Spinal cord (tissue), 10 donors: ENCODE measurements around the gene REXO1. TPM values are rescaled to one million over a fixed set of nuclear protein-coding genes. Genes with fewer than 3 reads are reported as not detected.

Source experiments
- DNase-seq, 6 donors: peaks; one replicate each; pipeline versions ENCODE4 v3.0.0 to v3.0.0-alpha.2; 2013 to 2015; ENCODE audit warnings: low spot score in 6 of 6, low read depth in 4 of 6
- H3K27ac ChIP-seq: one replicate; pipeline ENCODE4 v1.5.1; 2013; ENCODE audit warnings: low read depth, low read length, control low read depth
- H3K27me3 ChIP-seq: one replicate; pipeline ENCODE4 v1.6.1; 2013; ENCODE audit warnings: low read length; ENCODE audit not compliant: control insufficient read depth, insufficient read depth
- H3K36me3 ChIP-seq: one replicate; pipeline ENCODE4 v1.6.1; 2013; ENCODE audit warnings: low read length; ENCODE audit not compliant: control insufficient read depth, insufficient read depth
- H3K4me1 ChIP-seq: one replicate; pipeline ENCODE4 v1.6.1; 2013; ENCODE audit warnings: low read length; ENCODE audit not compliant: control insufficient read depth, insufficient read depth
- H3K4me3 ChIP-seq: one replicate; pipeline ENCODE4 v1.5.1; 2013; ENCODE audit warnings: low read depth, low read length, control low read depth
- H3K9me3 ChIP-seq: one replicate; pipeline ENCODE4 v1.6.1; 2013; ENCODE audit warnings: low read length; ENCODE audit not compliant: control insufficient read depth, insufficient read depth
- WGBS: methylation state at CpG from one replicate; pipeline ENCODE4 v1.1.5; 2013; ENCODE audit warnings: missing lambda C conversion rate; ENCODE audit not compliant: insufficient coverage; 5-methylcytosine and 5-hydroxymethylcytosine counted together
- polyA plus RNA-seq, 2 donors: library from polyadenylated mRNA; unstranded; fragments of 120-200 nt; gene quantifications; one replicate each; pipeline ENCODE4 v1.2.1, GENCODE V29; 2013; ENCODE audit not compliant: insufficient read length in 2 of 2
- total RNA-seq, 2 donors: library from RNA; depleted of rRNA in 1 of 2; stranded (reverse); fragments of 120-200 nt in 1 of 2; fragments of >200 nt in 1 of 2; gene quantifications; one replicate each; pipeline versions ENCODE4 v1.2.3 to v1.2.4, GENCODE V29; 2013 to 2014
- donor health status: healthy.

Gene REXO1
- total and polyA plus RNA-seq, 4 donors = 5.7 to 41.8 (median 19.0) TPM

DNA sequence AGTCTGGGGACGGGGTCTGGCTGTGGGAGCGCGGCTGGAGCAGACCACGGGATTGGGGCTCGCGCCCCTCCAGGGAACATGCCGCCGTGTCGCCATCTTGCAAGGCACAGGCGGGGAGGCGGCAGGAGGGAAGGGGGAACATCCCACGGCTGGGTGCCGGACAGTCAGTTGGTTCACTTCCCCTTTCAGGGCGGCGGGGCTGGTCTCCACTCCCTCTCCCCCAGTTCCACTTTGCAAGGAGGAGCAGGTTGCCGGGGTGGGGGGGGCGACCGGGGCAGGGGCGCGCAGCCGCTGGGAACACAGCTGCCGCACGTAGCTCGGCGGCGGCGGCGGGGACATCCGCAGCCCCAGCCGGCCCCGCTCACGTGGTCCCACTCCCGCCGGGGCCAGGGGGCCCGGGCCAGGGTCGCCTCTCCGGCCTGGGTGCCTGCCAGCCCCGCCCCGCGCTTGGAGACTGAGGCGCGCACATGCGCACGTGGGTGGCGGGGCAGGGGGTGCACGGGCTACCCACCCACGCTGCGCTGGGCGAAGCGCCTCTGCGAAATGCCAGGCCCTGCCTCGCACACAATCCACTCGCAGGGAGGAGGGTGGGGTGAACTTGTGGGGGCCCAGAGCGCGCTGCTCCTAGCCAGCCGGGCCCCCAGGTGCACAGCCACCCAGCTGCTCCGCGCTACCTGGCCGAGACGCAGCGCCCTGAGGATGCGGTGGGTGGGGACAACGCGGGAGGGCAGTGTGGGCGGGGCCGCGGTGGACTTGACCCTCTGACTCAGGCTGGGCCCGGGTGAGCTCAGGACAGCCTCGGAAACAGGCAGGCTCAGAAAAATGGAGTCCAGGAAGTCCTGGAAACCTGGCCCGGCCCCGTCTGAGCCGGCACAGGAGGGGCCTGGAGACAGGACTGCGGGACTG lies 8.7 kb upstream of the REXO1 start:
- WGBS = 4% methylated on average over 68 of the region's 73 CpGs
- Histone ChIP-seq H3K9me3 (no peaks in the 10 kb centered on the region), H3K4me3 (peak overlapping the region; percentile 45), H3K36me3 (peaks cover 25% of the 10 kb centered on the region), H3K27ac (peak overlapping the region; percentile 89), H3K4me1 (peaks cover 91% of the 10 kb centered on the region), H3K27me3 (no peaks in the 10 kb centered on the region)
- DNase-seq = peak in 2 of 6 donors; percentile 58 to 74

DNA sequence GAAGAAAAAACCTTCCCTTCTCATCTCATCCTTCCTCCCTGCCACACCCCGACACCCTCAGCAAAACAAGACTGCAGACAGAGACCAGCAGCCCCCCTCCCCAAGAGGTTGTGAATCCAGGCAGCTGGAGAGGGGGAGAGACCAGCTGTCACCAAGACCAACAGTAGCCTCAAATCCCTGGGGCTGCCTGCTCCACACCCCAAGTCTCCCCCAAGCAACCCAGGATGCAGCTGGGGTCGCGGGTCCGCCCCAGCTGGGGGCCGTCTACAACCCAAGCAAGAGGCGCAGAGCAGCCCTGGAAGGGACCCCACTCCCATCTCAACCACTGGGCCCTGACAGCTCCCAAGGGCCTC lies 8.0 kb upstream of the REXO1 start:
- peak overlapping the region; percentile 45 for H3K4me3 ChIP-seq
- peaks cover 27% of the 10 kb centered on the region for H3K36me3 ChIP-seq
- 37% methylated on average over 5 of the region's 6 CpGs for WGBS
- DNase-seq = peak in 2 of 6 donors; percentile 21 to 44
- no peaks in the 10 kb centered on the region for H3K9me3 ChIP-seq
- peaks cover 90% of the 10 kb centered on the region for H3K4me1 ChIP-seq
- H3K27me3 ChIP-seq = no peaks in the 10 kb centered on the region
- peak overlapping the region; percentile 89 for H3K27ac ChIP-seq

- Histone ChIP-seq H3K4me1 (peaks cover 90% of the 10 kb centered on the region), H3K9me3 (no peaks in the 10 kb centered on the region), H3K27me3 (no peaks in the 10 kb centered on the region), H3K4me3 (peak overlapping the region; percentile 45), H3K36me3 (peaks cover 28% of the 10 kb centered on the region), H3K27ac (peak overlapping the region; percentile 89)
- DNase-seq = peak in 1 of 6 donors; percentile 15
- WGBS = 71% methylated on average over 13 of the region's 13 CpGs
These were observed 7.6 kb upstream of the REXO1 start for GRCh38 chr19:1855828-1856255.

DNA sequence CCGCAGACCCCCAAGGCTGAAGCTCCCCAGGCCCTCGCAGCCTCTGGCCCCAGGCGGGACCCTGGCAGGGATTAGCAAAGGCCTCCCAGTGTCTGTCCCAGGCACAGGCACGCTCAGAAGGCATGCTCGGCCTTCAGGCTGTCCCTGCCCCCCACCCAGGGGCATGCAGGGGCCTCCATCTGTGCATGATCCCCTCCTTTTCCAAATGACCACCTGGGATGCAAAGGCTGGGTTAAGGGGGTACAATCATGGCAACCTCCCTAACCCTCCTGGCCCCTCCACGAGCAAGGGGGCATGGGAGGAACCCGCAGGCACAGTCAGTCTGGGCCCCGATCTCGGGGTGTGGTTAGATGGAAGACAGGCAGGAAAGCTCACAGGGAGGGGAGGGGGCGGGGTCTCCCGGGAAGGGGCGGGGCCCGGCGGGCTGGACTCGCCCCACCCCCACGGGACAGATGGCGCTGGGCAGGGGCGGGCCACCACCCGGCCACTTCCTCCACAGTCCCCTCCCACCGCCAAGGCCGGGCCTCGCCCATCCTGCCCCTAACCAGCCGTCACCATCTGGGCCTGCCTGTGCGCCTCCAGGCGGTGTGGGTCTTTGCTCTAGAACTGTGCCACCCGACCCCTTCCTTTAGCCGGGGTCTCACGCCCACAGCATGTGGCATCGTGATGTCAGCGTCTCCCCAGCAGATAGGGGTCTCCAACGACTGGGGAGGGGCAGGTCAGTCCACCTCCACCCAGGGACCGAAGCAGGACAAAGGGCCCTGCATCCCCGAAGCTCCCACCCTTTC lies 7.0 kb upstream of the REXO1 start:
- H3K9me3 ChIP-seq = no peaks in the 10 kb centered on the region
- peaks cover 86% of the 10 kb centered on the region for H3K4me1 ChIP-seq
- H3K36me3 ChIP-seq = peaks cover 31% of the 10 kb centered on the region
- peak in 2 of 6 donors; percentile 35 to 78 for DNase-seq
- no peaks in the 10 kb centered on the region for H3K27me3 ChIP-seq
- peak overlapping the region; percentile 89 for H3K27ac ChIP-seq
- WGBS = 23% methylated on average over 30 of the region's 33 CpGs
- H3K4me3 ChIP-seq = peak overlapping the region; percentile 45

- WGBS = 72% methylated on average over 33 of the region's 37 CpGs
- H3K36me3 ChIP-seq = peaks cover 31% of the 10 kb centered on the region
- H3K4me3 ChIP-seq = no peak overlapping the region
- H3K4me1 ChIP-seq = peaks cover 80% of the 10 kb centered on the region
- no peaks in the 10 kb centered on the region for H3K9me3 ChIP-seq
- no peaks in the 10 kb centered on the region for H3K27me3 ChIP-seq
- DNase-seq = peak in 1 of 6 donors; percentile 14
- H3K27ac ChIP-seq = peak overlapping the region; percentile 82
These were observed 6.3 kb upstream of the REXO1 start for GRCh38 chr19:1854542-1855039.

DNA sequence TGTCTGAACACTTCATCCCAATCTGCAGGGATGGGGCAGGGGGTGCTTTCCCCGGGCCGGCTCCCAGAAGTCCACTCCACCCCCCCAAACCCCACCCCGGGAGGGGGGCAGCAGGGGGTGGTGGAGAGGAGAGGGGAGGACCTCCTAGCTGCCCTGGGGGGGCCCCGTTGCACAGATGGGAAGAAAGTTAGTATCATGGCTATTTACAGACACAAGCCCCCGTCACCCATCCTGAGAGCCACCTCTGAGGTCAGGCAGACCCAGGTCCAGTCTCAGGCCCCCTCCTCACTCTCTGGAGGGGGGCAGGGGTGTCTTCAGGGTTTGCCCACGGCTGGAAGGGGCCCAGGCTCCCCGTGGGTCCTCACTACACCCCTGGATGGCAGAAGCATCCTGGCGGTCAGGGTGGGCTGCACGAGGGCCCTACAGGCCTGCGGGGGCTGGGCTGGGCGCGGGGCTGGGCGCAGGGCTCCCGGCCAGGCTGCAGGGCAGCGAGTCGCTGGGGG lies 5.8 kb upstream of the REXO1 start:
- no peaks in the 10 kb centered on the region for H3K9me3 ChIP-seq
- DNase-seq = no peak
- no peak overlapping the region for H3K4me3 ChIP-seq
- H3K27ac ChIP-seq = no peak overlapping the region
- 75% methylated on average over 12 of the region's 16 CpGs for WGBS
- peaks cover 31% of the 10 kb centered on the region for H3K36me3 ChIP-seq
- no peaks in the 10 kb centered on the region for H3K27me3 ChIP-seq
- peaks cover 74% of the 10 kb centered on the region for H3K4me1 ChIP-seq

- Histone ChIP-seq H3K4me3 (no peak overlapping the region), H3K27ac (no peak overlapping the region), H3K9me3 (no peaks in the 10 kb centered on the region), H3K4me1 (peaks cover 68% of the 10 kb centered on the region), H3K36me3 (peaks cover 31% of the 10 kb centered on the region), H3K27me3 (no peaks in the 10 kb centered on the region)
- DNase-seq = peak in 1 of 6 donors; percentile 58
- WGBS = 30% methylated on average over 23 of the region's 27 CpGs
These were observed 5.2 kb upstream of the REXO1 start for GRCh38 chr19:1853295-1854038.

- H3K4me3 ChIP-seq = no peak overlapping the region
- peaks cover 63% of the 10 kb centered on the region for H3K4me1 ChIP-seq
- no peaks in the 10 kb centered on the region for H3K27me3 ChIP-seq
- H3K9me3 ChIP-seq = no peaks in the 10 kb centered on the region
- H3K36me3 ChIP-seq = peaks cover 31% of the 10 kb centered on the region
- DNase-seq = no peak
- H3K27ac ChIP-seq = peak overlapping the region; percentile 67
- WGBS = 67% methylated on average over 6 of the region's 9 CpGs
These were observed 4.4 kb upstream of the REXO1 start for GRCh38 chr19:1852581-1853128.
